GM23338 (cell line): ENCODE results near the gene LRMDA.

Experiments used
- CREB1 ChIP-seq: fragments of 250-450 bp; sonication (Bioruptor Pico); IDR thresholded peaks from 2 replicates; pipeline ENCODE4 v1.5.0; 2020; ENCODE audit warnings: low read depth, mild to moderate bottlenecking, moderate library complexity
- EZH2 ChIP-seq: fragments of 200-600 bp; sonication (generic); IDR thresholded peaks from one replicate; pipeline ENCODE4 v1.8.0; 2017; ENCODE audit warnings: antibody characterized with exemption, mild to moderate bottlenecking, low read depth; ENCODE audit not compliant: unreplicated experiment
- EZH2phosphoT487 ChIP-seq: fragments of 200-600 bp; sonication (generic); IDR thresholded peaks from one replicate; pipeline ENCODE4 v1.8.1; 2018; ENCODE audit warnings: antibody characterized with exemption; ENCODE audit not compliant: unreplicated experiment
- JUNB ChIP-seq: IDR thresholded peaks from one replicate; pipeline ENCODE4 v1.6.1; 2016; ENCODE audit warnings: antibody characterized with exemption; ENCODE audit not compliant: unreplicated experiment
- NANOG ChIP-seq: IDR thresholded peaks from 2 replicates; pipeline ENCODE4 v1.6.1; 2016; ENCODE audit warnings: antibody characterized with exemption, borderline replicate concordance
- POLR2AphosphoS5 ChIP-seq: IDR thresholded peaks from 2 replicates; pipeline ENCODE4 v1.6.1; 2016; ENCODE audit warnings: antibody characterized with exemption, low read depth
- STAT1 ChIP-seq: IDR thresholded peaks from one replicate; pipeline ENCODE4 v1.6.1; 2016; ENCODE audit warnings: antibody characterized with exemption; ENCODE audit not compliant: unreplicated experiment
- ZNF114 ChIP-seq: fragments of 250-450 bp; sonication (Bioruptor Pico); IDR thresholded peaks from 2 replicates; pipeline ENCODE4 v1.5.0; 2020; ENCODE audit warnings: mild to moderate bottlenecking, moderate library complexity
- ZNF331 ChIP-seq: fragments of 250-450 bp; sonication (Bioruptor Pico); IDR thresholded peaks from 2 replicates; pipeline ENCODE4 v1.5.0; 2020; ENCODE audit warnings: low read depth, mild to moderate bottlenecking, moderate library complexity
- TF ChIP-seq, protein P1 (sequence below), 2 experiments: fragments of 200-600 bp in 1 of 2; sonication (generic) in 1 of 2; conservative IDR thresholded peaks; 2 replicates each; pipeline versions ENCODE4 v1.5.1 to v1.6.1; 2016 to 2017; ENCODE audit warnings: antibody characterized with exemption in 2 of 2, low read depth in 2 of 2, mild to moderate bottlenecking in 2 of 2, moderate library complexity in 1 of 2
- TF ChIP-seq, protein P2 (sequence below): IDR thresholded peaks from one replicate; pipeline ENCODE4 v1.6.1; 2018; ENCODE audit warnings: antibody characterized with exemption; ENCODE audit not compliant: unreplicated experiment
- TF ChIP-seq, protein P3 (sequence below): IDR thresholded peaks from 2 replicates; pipeline ENCODE4 v1.6.1; 2016; ENCODE audit warnings: antibody characterized with exemption
- TF ChIP-seq, protein P4 (sequence below): fragments of 250-450 bp; sonication (Bioruptor Pico); IDR thresholded peaks from 2 replicates; pipeline ENCODE4 v1.5.0; 2020; ENCODE audit warnings: mild to moderate bottlenecking, moderate library complexity

DNA sequence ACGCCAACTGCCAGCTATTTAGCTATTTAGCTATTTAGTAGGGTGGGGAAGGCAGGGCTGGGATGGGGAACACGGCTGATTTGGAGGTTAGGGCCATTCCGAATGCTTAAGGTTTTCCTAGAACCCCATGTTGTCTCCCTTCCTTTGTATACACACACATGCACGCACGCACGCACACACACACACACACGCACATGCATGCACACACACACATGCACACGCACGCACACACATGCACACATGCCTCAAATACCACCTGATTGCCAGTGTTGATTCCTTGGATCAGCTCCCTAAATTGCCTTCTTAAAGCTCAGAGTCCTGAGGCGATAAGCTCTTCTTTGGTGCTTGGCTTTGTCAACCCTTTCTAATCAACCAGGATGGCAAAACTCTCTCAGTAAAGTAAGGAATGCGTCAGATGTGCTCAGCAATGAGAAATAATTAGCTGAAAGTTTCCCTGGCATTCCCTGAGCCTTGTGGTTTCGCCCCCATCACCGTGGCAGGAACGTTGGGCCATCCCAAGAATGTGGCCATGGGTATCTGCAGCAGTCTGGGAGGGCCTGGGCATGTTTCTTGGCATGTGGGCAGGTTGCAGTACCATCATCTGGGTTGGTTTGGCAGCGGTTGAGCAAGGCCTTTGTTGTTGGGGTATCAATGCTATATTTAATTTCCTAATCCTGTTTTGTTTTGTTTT is 305.6 kb downstream of the LRMDA start:
- TF ChIP-seq CREB1 (no peak), JUNB (no peak), POLR2AphosphoS5 (no peak), EZH2phosphoT487 (no peak), STAT1 (no peak), ZNF114 (CRISPR knock-in tag) (no peak), EZH2 (no peak), ZNF331 (CRISPR knock-in tag) (no peak), NANOG (no peak)
- TF ChIP-seq, protein P1, sequence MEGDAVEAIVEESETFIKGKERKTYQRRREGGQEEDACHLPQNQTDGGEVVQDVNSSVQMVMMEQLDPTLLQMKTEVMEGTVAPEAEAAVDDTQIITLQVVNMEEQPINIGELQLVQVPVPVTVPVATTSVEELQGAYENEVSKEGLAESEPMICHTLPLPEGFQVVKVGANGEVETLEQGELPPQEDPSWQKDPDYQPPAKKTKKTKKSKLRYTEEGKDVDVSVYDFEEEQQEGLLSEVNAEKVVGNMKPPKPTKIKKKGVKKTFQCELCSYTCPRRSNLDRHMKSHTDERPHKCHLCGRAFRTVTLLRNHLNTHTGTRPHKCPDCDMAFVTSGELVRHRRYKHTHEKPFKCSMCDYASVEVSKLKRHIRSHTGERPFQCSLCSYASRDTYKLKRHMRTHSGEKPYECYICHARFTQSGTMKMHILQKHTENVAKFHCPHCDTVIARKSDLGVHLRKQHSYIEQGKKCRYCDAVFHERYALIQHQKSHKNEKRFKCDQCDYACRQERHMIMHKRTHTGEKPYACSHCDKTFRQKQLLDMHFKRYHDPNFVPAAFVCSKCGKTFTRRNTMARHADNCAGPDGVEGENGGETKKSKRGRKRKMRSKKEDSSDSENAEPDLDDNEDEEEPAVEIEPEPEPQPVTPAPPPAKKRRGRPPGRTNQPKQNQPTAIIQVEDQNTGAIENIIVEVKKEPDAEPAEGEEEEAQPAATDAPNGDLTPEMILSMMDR (conservative IDR thresholded peaks at IDR 0.05; ENCODE audit: low read depth in 2 of 2), result no peak
- TF ChIP-seq, protein P2, sequence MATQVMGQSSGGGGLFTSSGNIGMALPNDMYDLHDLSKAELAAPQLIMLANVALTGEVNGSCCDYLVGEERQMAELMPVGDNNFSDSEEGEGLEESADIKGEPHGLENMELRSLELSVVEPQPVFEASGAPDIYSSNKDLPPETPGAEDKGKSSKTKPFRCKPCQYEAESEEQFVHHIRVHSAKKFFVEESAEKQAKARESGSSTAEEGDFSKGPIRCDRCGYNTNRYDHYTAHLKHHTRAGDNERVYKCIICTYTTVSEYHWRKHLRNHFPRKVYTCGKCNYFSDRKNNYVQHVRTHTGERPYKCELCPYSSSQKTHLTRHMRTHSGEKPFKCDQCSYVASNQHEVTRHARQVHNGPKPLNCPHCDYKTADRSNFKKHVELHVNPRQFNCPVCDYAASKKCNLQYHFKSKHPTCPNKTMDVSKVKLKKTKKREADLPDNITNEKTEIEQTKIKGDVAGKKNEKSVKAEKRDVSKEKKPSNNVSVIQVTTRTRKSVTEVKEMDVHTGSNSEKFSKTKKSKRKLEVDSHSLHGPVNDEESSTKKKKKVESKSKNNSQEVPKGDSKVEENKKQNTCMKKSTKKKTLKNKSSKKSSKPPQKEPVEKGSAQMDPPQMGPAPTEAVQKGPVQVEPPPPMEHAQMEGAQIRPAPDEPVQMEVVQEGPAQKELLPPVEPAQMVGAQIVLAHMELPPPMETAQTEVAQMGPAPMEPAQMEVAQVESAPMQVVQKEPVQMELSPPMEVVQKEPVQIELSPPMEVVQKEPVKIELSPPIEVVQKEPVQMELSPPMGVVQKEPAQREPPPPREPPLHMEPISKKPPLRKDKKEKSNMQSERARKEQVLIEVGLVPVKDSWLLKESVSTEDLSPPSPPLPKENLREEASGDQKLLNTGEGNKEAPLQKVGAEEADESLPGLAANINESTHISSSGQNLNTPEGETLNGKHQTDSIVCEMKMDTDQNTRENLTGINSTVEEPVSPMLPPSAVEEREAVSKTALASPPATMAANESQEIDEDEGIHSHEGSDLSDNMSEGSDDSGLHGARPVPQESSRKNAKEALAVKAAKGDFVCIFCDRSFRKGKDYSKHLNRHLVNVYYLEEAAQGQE, result no peak
- TF ChIP-seq, protein P3, sequence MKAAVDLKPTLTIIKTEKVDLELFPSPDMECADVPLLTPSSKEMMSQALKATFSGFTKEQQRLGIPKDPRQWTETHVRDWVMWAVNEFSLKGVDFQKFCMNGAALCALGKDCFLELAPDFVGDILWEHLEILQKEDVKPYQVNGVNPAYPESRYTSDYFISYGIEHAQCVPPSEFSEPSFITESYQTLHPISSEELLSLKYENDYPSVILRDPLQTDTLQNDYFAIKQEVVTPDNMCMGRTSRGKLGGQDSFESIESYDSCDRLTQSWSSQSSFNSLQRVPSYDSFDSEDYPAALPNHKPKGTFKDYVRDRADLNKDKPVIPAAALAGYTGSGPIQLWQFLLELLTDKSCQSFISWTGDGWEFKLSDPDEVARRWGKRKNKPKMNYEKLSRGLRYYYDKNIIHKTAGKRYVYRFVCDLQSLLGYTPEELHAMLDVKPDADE, result no peak
- TF ChIP-seq, protein P4, sequence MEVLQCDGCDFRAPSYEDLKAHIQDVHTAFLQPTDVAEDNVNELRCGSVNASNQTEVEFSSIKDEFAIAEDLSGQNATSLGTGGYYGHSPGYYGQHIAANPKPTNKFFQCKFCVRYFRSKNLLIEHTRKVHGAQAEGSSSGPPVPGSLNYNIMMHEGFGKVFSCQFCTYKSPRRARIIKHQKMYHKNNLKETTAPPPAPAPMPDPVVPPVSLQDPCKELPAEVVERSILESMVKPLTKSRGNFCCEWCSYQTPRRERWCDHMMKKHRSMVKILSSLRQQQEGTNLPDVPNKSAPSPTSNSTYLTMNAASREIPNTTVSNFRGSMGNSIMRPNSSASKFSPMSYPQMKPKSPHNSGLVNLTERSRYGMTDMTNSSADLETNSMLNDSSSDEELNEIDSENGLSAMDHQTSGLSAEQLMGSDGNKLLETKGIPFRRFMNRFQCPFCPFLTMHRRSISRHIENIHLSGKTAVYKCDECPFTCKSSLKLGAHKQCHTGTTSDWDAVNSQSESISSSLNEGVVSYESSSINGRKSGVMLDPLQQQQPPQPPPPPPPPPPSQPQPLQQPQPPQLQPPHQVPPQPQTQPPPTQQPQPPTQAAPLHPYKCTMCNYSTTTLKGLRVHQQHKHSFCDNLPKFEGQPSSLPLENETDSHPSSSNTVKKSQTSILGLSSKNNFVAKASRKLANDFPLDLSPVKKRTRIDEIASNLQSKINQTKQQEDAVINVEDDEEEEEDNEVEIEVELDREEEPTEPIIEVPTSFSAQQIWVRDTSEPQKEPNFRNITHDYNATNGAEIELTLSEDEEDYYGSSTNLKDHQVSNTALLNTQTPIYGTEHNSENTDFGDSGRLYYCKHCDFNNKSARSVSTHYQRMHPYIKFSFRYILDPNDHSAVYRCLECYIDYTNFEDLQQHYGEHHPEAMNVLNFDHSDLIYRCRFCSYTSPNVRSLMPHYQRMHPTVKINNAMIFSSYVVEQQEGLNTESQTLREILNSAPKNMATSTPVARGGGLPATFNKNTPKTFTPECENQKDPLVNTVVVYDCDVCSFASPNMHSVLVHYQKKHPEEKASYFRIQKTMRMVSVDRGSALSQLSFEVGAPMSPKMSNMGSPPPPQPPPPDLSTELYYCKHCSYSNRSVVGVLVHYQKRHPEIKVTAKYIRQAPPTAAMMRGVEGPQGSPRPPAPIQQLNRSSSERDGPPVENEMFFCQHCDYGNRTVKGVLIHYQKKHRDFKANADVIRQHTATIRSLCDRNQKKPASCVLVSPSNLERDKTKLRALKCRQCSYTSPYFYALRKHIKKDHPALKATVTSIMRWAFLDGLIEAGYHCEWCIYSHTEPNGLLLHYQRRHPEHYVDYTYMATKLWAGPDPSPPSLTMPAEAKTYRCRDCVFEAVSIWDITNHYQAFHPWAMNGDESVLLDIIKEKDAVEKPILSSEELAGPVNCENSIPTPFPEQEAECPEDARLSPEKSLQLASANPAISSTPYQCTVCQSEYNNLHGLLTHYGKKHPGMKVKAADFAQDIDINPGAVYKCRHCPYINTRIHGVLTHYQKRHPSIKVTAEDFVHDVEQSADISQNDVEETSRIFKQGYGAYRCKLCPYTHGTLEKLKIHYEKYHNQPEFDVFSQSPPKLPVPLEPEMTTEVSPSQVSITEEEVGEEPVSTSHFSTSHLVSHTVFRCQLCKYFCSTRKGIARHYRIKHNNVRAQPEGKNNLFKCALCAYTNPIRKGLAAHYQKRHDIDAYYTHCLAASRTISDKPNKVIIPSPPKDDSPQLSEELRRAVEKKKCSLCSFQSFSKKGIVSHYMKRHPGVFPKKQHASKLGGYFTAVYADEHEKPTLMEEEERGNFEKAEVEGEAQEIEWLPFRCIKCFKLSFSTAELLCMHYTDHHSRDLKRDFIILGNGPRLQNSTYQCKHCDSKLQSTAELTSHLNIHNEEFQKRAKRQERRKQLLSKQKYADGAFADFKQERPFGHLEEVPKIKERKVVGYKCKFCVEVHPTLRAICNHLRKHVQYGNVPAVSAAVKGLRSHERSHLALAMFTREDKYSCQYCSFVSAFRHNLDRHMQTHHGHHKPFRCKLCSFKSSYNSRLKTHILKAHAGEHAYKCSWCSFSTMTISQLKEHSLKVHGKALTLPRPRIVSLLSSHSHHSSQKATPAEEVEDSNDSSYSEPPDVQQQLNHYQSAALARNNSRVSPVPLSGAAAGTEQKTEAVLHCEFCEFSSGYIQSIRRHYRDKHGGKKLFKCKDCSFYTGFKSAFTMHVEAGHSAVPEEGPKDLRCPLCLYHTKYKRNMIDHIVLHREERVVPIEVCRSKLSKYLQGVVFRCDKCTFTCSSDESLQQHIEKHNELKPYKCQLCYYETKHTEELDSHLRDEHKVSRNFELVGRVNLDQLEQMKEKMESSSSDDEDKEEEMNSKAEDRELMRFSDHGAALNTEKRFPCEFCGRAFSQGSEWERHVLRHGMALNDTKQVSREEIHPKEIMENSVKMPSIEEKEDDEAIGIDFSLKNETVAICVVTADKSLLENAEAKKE (CRISPR knock-in tag), result no peak
